GM23338 (cell line): ENCODE data around the gene PLXNA2. TPM values are rescaled to one million over a fixed set of nuclear protein-coding genes. Genes with fewer than 3 reads are reported as not detected.
A peak's percentile ranks its signal among the peaks of the same experiment; 100 is the strongest.

Source experiments
- ATAC-seq: fragments of 200-7000 bp; cut with Tn5 transposase; 3 replicates; pipeline ENCODE4 v1.9.1; 2020
- DNase-seq: peaks from one replicate; pipeline ENCODE4 v3.0.0-alpha.2; 2015; ENCODE audit warnings: low spot score
- H2AFZ ChIP-seq: fragments of 200-600 bp; sonication (generic); 2 replicates; pipeline ENCODE4 v1.8.0; 2016; ENCODE audit warnings: antibody characterized with exemption, mild to moderate bottlenecking, moderate library complexity
- H3F3A ChIP-seq: fragments of 200-600 bp; sonication (generic); replicated peaks from 2 replicates; pipeline ENCODE4 v1.8.0; 2017; ENCODE audit warnings: antibody characterized with exemption, mixed run types, low read depth
- H3K27ac ChIP-seq: fragments of 200-600 bp; sonication (generic); 2 replicates; pipeline ENCODE4 v1.6.1; 2016; ENCODE audit warnings: low read depth
- H3K27me3 ChIP-seq: fragments of 200-600 bp; sonication (generic); 2 replicates; pipeline ENCODE4 v1.8.0; 2016; ENCODE audit warnings: mild to moderate bottlenecking, mixed run types, moderate library complexity; ENCODE audit not compliant: insufficient read depth
- H3K36me3 ChIP-seq: fragments of 200-600 bp; sonication (generic); 2 replicates; pipeline ENCODE4 v1.8.0; 2016; ENCODE audit warnings: mild to moderate bottlenecking; ENCODE audit not compliant: insufficient read depth
- H3K4me1 ChIP-seq: fragments of 200-600 bp; sonication (generic); 2 replicates; pipeline ENCODE4 v1.8.0; 2016; ENCODE audit warnings: mild to moderate bottlenecking, moderate library complexity; ENCODE audit not compliant: insufficient read depth
- H3K4me2 ChIP-seq: fragments of 200-600 bp; sonication (generic); 2 replicates; pipeline ENCODE4 v1.7.1; 2017; ENCODE audit warnings: mixed run types
- H3K4me3 ChIP-seq: fragments of 200-600 bp; sonication (generic); 2 replicates; pipeline ENCODE4 v1.6.1; 2016; ENCODE audit warnings: mixed run types
- H3K79me2 ChIP-seq: fragments of 200-600 bp; sonication (generic); replicated peaks from 2 replicates; pipeline ENCODE4 v1.8.0; 2017; ENCODE audit warnings: mild to moderate bottlenecking; ENCODE audit not compliant: insufficient read depth
- H3K9me2 ChIP-seq: fragments of 200-600 bp; sonication (generic); 2 replicates; pipeline ENCODE4 v1.8.0; 2017; ENCODE audit not compliant: insufficient read depth
- H4K20me1 ChIP-seq: fragments of 200-600 bp; sonication (generic); replicated peaks from 2 replicates; pipeline ENCODE4 v1.8.0; 2017; ENCODE audit warnings: mild to moderate bottlenecking; ENCODE audit not compliant: insufficient read depth
- H3K27ac Mint-ChIP-seq: 2 replicates; pipeline ENCODE4 v1.8.0; 2020; ENCODE audit warnings: inconsistent platforms, mild to moderate bottlenecking, moderate library complexity, mixed read lengths
- H3K27me3 Mint-ChIP-seq: 3 replicates; pipeline ENCODE4 v1.8.0; 2022; ENCODE audit warnings: low read depth, mild to moderate bottlenecking, moderate library complexity, mixed read lengths, inconsistent platforms; ENCODE audit not compliant: insufficient read depth, poor library complexity
- H3K36me3 Mint-ChIP-seq: 3 replicates; pipeline ENCODE4 v1.8.0; 2021; ENCODE audit warnings: low read depth, mild to moderate bottlenecking, inconsistent platforms, moderate library complexity, mixed read lengths
- H3K4me1 Mint-ChIP-seq: 3 replicates; pipeline ENCODE4 v1.8.0; 2020; ENCODE audit warnings: mild to moderate bottlenecking, inconsistent platforms, mixed read lengths
- H3K4me3 Mint-ChIP-seq: 3 replicates; pipeline ENCODE4 v1.8.0; 2021; ENCODE audit warnings: moderate library complexity, mild to moderate bottlenecking, inconsistent platforms, mixed read lengths
- H3K9me3 Mint-ChIP-seq: 3 replicates; pipeline ENCODE4 v1.8.0; 2020; ENCODE audit warnings: moderate library complexity, mild to moderate bottlenecking, inconsistent platforms, mixed read lengths
- EZH2 ChIP-seq: fragments of 200-600 bp; sonication (generic); IDR thresholded peaks from one replicate; pipeline ENCODE4 v1.8.0; 2017; ENCODE audit warnings: antibody characterized with exemption, mild to moderate bottlenecking, low read depth; ENCODE audit not compliant: unreplicated experiment
- NANOG ChIP-seq: IDR thresholded peaks from 2 replicates; pipeline ENCODE4 v1.6.1; 2016; ENCODE audit warnings: antibody characterized with exemption, borderline replicate concordance
- STAT1 ChIP-seq: IDR thresholded peaks from one replicate; pipeline ENCODE4 v1.6.1; 2016; ENCODE audit warnings: antibody characterized with exemption; ENCODE audit not compliant: unreplicated experiment
- ZNF331 ChIP-seq: fragments of 250-450 bp; sonication (Bioruptor Pico); IDR thresholded peaks from 2 replicates; pipeline ENCODE4 v1.5.0; 2020; ENCODE audit warnings: low read depth, mild to moderate bottlenecking, moderate library complexity
- polyA plus RNA-seq: library from polyadenylated mRNA; unstranded; fragments of >200 nt; fragmentation: Nextera tagmentation; extraction: Ambion mirVana; gene quantifications from 2 replicates; pipeline ENCODE4 v1.2.1, GENCODE V29; 2016
- total RNA-seq: library from RNA; depleted of rRNA; stranded (reverse); fragments of >200 nt; shearing (Covaris generic); gene quantifications from 2 replicates; pipeline ENCODE4 v1.2.3, GENCODE V29; 2014
- TF ChIP-seq, protein P1 (sequence below): IDR thresholded peaks from one replicate; pipeline ENCODE4 v1.6.1; 2018; ENCODE audit warnings: antibody characterized with exemption; ENCODE audit not compliant: unreplicated experiment
- TF ChIP-seq, protein P2 (sequence below), 2 experiments: fragments of 200-600 bp in 1 of 2; sonication (generic) in 1 of 2; conservative IDR thresholded peaks; 2 replicates each; pipeline versions ENCODE4 v1.5.1 to v1.6.1; 2016 to 2017; ENCODE audit warnings: antibody characterized with exemption in 2 of 2, low read depth in 2 of 2, mild to moderate bottlenecking in 2 of 2, moderate library complexity in 1 of 2

The PLXNA2 gene
- total and polyA plus RNA-seq, 2 experiments from 2014 or later: 0.40 to 1.8 TPM

- TF ChIP-seq, protein P1, sequence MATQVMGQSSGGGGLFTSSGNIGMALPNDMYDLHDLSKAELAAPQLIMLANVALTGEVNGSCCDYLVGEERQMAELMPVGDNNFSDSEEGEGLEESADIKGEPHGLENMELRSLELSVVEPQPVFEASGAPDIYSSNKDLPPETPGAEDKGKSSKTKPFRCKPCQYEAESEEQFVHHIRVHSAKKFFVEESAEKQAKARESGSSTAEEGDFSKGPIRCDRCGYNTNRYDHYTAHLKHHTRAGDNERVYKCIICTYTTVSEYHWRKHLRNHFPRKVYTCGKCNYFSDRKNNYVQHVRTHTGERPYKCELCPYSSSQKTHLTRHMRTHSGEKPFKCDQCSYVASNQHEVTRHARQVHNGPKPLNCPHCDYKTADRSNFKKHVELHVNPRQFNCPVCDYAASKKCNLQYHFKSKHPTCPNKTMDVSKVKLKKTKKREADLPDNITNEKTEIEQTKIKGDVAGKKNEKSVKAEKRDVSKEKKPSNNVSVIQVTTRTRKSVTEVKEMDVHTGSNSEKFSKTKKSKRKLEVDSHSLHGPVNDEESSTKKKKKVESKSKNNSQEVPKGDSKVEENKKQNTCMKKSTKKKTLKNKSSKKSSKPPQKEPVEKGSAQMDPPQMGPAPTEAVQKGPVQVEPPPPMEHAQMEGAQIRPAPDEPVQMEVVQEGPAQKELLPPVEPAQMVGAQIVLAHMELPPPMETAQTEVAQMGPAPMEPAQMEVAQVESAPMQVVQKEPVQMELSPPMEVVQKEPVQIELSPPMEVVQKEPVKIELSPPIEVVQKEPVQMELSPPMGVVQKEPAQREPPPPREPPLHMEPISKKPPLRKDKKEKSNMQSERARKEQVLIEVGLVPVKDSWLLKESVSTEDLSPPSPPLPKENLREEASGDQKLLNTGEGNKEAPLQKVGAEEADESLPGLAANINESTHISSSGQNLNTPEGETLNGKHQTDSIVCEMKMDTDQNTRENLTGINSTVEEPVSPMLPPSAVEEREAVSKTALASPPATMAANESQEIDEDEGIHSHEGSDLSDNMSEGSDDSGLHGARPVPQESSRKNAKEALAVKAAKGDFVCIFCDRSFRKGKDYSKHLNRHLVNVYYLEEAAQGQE: no peak
- TF ChIP-seq ZNF331 (CRISPR knock-in tag): no peak
- no peak for TF ChIP-seq STAT1
- no peak for TF ChIP-seq NANOG
- no peak for TF ChIP-seq EZH2
- TF ChIP-seq, protein P2, sequence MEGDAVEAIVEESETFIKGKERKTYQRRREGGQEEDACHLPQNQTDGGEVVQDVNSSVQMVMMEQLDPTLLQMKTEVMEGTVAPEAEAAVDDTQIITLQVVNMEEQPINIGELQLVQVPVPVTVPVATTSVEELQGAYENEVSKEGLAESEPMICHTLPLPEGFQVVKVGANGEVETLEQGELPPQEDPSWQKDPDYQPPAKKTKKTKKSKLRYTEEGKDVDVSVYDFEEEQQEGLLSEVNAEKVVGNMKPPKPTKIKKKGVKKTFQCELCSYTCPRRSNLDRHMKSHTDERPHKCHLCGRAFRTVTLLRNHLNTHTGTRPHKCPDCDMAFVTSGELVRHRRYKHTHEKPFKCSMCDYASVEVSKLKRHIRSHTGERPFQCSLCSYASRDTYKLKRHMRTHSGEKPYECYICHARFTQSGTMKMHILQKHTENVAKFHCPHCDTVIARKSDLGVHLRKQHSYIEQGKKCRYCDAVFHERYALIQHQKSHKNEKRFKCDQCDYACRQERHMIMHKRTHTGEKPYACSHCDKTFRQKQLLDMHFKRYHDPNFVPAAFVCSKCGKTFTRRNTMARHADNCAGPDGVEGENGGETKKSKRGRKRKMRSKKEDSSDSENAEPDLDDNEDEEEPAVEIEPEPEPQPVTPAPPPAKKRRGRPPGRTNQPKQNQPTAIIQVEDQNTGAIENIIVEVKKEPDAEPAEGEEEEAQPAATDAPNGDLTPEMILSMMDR (conservative IDR thresholded peaks at IDR 0.05; ENCODE audit: low read depth in 2 of 2): no peak
Measured at GRCh38 chr1:208239473-208240381, 4.5 kb downstream of the PLXNA2 start (continued).

DNA sequence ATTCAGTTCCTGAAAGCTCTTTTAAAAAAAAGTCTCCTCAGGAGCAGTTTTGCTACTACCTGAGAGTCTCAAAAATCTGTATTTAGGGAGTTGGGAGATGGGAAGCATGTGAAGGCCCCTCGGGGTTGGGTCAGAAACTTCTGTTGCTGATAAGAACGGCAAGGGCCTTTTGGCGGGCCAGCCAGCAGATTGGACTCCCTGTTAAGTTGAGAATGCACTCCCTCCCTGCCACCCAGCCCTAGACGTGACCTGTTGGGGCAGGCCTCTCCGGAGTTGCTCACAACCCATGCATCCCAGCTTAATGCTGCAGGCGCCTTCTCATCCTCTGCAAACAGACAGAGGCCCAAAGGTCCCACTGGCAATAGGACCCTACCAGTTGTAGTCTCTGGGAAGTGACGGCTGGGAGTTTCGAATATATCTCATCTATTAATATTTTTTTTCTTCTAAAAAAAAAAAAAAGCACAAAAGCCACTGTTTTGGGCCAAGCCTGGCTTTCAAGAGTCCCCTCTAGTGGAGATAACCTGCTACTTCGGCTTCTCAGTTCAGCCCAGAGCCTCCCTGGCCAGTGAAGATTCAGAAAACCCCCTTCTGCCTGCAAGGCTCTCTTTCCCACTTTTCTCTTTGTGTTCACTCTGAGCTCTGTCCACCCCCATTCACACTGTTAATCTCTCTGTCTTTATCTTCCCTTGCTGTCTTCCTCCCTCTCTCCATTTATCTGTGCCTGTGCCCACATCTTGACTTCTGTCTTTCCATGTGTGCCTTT is 5.3 kb downstream of the PLXNA2 start:
- Histone ChIP-seq H3K4me2 (peak overlapping the region; percentile 42; the same call in 1 of the 2 replicates), H3K4me1 (peaks cover 32% of the 10 kb centered on the region), H3K79me2 (no peaks in the 10 kb centered on the region), H3K4me3 (no peak overlapping the region), H3K27me3 (peaks cover 44% of the 10 kb centered on the region), H3K9me2 (no peaks in the 10 kb centered on the region), H3K36me3 (no peaks in the 10 kb centered on the region), H2AFZ (peak overlapping the region; percentile 91), H3K27ac (no peak overlapping the region), H4K20me1 (peaks cover 6% of the 10 kb centered on the region; the same call in 1 of the 2 replicates), H3F3A (no peaks in the 10 kb centered on the region)
- no peaks in the 10 kb centered on the region for H3K9me3 Mint-ChIP-seq
- H3K27ac Mint-ChIP-seq: no peak overlapping the region
- peak; percentile 69 for DNase-seq
- peak; percentile 70 for ATAC-seq
- TF ChIP-seq, protein P2 (conservative IDR thresholded peaks at IDR 0.05; ENCODE audit: low read depth in 2 of 2): peak; percentile 62 to 73
- TF ChIP-seq EZH2: no peak
- H3K36me3 Mint-ChIP-seq: no peaks in the 10 kb centered on the region; the same call in 2 of the 3 replicates
- H3K4me3 Mint-ChIP-seq: no peak overlapping the region
- H3K27me3 Mint-ChIP-seq: peaks cover 25% of the 10 kb centered on the region
- H3K4me1 Mint-ChIP-seq: peaks cover 45% of the 10 kb centered on the region
